H9 (cell line): Measurements from ENCODE around the gene RAB30. TPM values are rescaled to one million over a fixed set of nuclear protein-coding genes. Genes with fewer than 3 reads are reported as not detected.

Source experiments
- DNase-seq: peaks from one replicate; pipeline ENCODE4 v3.0.0-alpha.2; 2017
- H2AFZ ChIP-seq: one replicate; pipeline ENCODE4 v1.6.1; 2013; ENCODE audit warnings: mild to moderate bottlenecking, low read length, control low read depth, moderate library complexity
- H2AK5ac ChIP-seq: 2 replicates; pipeline ENCODE4 v1.6.1; 2013; ENCODE audit warnings: low read length, control low read depth, mixed read lengths; ENCODE audit not compliant: insufficient read length
- H2BK120ac ChIP-seq: one replicate; pipeline ENCODE4 v1.6.1; 2013; ENCODE audit warnings: low read depth, mild to moderate bottlenecking, low read length, control low read depth, inconsistent platforms; ENCODE audit not compliant: poor library complexity, severe bottlenecking
- H2BK12ac ChIP-seq: 2 replicates; pipeline ENCODE4 v1.6.1; 2013; ENCODE audit warnings: low read length, control low read depth, mixed read lengths, low read depth; ENCODE audit not compliant: insufficient read length
- H2BK15ac ChIP-seq: 2 replicates; pipeline ENCODE4 v1.6.1; 2013; ENCODE audit warnings: low read depth, low read length, control low read depth
- H2BK20ac ChIP-seq: one replicate; pipeline ENCODE4 v1.6.1; 2013; ENCODE audit warnings: low read depth, mild to moderate bottlenecking, low read length, control low read depth, inconsistent platforms; ENCODE audit not compliant: poor library complexity, severe bottlenecking
- H2BK5ac ChIP-seq: 2 replicates; pipeline ENCODE4 v1.6.1; 2013; ENCODE audit warnings: low read length, control low read depth, mixed read lengths; ENCODE audit not compliant: insufficient read length
- H3K14ac ChIP-seq: 2 replicates; pipeline ENCODE4 v1.6.1; 2013; ENCODE audit warnings: low read length, control low read depth; ENCODE audit not compliant: insufficient read depth
- H3K18ac ChIP-seq: 2 replicates; pipeline ENCODE4 v1.6.1; 2013; ENCODE audit warnings: low read depth, mild to moderate bottlenecking, mixed read lengths, low read length, control low read depth; ENCODE audit not compliant: insufficient read length
- H3K23ac ChIP-seq: 2 replicates; pipeline ENCODE4 v1.6.1; 2013; ENCODE audit warnings: low read length, control low read depth, mixed read lengths, low read depth; ENCODE audit not compliant: insufficient read length
- H3K23me2 ChIP-seq: 2 replicates; pipeline ENCODE4 v1.6.1; 2013; ENCODE audit warnings: low read depth, mild to moderate bottlenecking, mixed read lengths, low read length, control low read depth; ENCODE audit not compliant: insufficient read length, poor library complexity, severe bottlenecking
- H3K27ac ChIP-seq: 2 replicates; pipeline ENCODE4 v1.5.1; 2013; ENCODE audit warnings: low read length, control low read depth, mixed read lengths, low read depth; ENCODE audit not compliant: insufficient read length
- H3K27me3 ChIP-seq: 2 replicates; pipeline ENCODE4 v1.6.1; 2013; ENCODE audit warnings: low read length, control low read depth, inconsistent platforms; ENCODE audit not compliant: insufficient read depth
- H3K4ac ChIP-seq: 2 replicates; pipeline ENCODE4 v1.6.1; 2013; ENCODE audit warnings: low read depth, mild to moderate bottlenecking, control low read depth, inconsistent platforms, low read length, moderate library complexity
- H3K4me1 ChIP-seq: 2 replicates; pipeline ENCODE4 v1.6.1; 2013; ENCODE audit warnings: low read length, control low read depth, inconsistent platforms; ENCODE audit not compliant: insufficient read depth
- H3K4me2 ChIP-seq: 2 replicates; pipeline ENCODE4 v1.6.1; 2013; ENCODE audit warnings: low read length, control low read depth, mixed read lengths; ENCODE audit not compliant: insufficient read length, insufficient read depth
- H3K56ac ChIP-seq: 2 replicates; pipeline ENCODE4 v1.6.1; 2013; ENCODE audit warnings: low read depth, mild to moderate bottlenecking, mixed read lengths, low read length, control low read depth; ENCODE audit not compliant: insufficient read length
- H3K79me1 ChIP-seq: 2 replicates; pipeline ENCODE4 v1.6.1; 2013; ENCODE audit warnings: low read depth, mild to moderate bottlenecking, moderate library complexity, low read length, control low read depth, inconsistent platforms; ENCODE audit not compliant: insufficient read depth, poor library complexity, severe bottlenecking
- H3K79me2 ChIP-seq: 2 replicates; pipeline ENCODE4 v1.6.1; 2013; ENCODE audit warnings: low read length, control low read depth, inconsistent platforms; ENCODE audit not compliant: insufficient read depth
- H3K9ac ChIP-seq: 2 replicates; pipeline ENCODE4 v1.6.1; 2013; ENCODE audit warnings: low read length, control low read depth, mixed read lengths; ENCODE audit not compliant: insufficient read length; ENCODE audit errors: extremely low read depth
- H3K9me3 ChIP-seq: one replicate; pipeline ENCODE4 v1.6.1; 2013; ENCODE audit warnings: low read depth, low read length, inconsistent platforms; ENCODE audit not compliant: control insufficient read depth
- H3T11ph ChIP-seq: one replicate; pipeline ENCODE4 v1.6.1; 2013; ENCODE audit warnings: mild to moderate bottlenecking, low read length, control low read depth, inconsistent platforms
- H4K20me1 ChIP-seq: one replicate; pipeline ENCODE4 v1.6.1; 2013; ENCODE audit not compliant: control insufficient read depth, insufficient read length, insufficient read depth
- H4K5ac ChIP-seq: 2 replicates; pipeline ENCODE4 v1.6.1; 2013; ENCODE audit warnings: low read depth, mild to moderate bottlenecking, mixed read lengths, low read length, control low read depth; ENCODE audit not compliant: insufficient read length
- H4K8ac ChIP-seq: replicated peaks from 2 replicates; pipeline ENCODE4 v1.6.1; 2013; ENCODE audit warnings: low read length, control low read depth, mixed read lengths, low read depth; ENCODE audit not compliant: insufficient read length
- H4K91ac ChIP-seq: 2 replicates; pipeline ENCODE4 v1.6.1; 2013; ENCODE audit warnings: low read depth, mild to moderate bottlenecking, moderate library complexity, mixed read lengths, low read length, control low read depth; ENCODE audit not compliant: insufficient read length
- H3K27ac Mint-ChIP-seq, 3 experiments: 2 replicates in 2 of 3; 3 replicates in 1 of 3; pipeline ENCODE4 v1.8.0; 2020 to 2021; ENCODE audit warnings: mixed read lengths in 3 of 3, mild to moderate bottlenecking in 1 of 3, moderate library complexity in 1 of 3
- H3K27me3 Mint-ChIP-seq: 2 replicates; pipeline ENCODE4 v1.8.0; 2021; ENCODE audit warnings: low read depth, mild to moderate bottlenecking, moderate library complexity, mixed read lengths
- H3K36me3 Mint-ChIP-seq, 3 experiments: 2 replicates in 2 of 3; 3 replicates in 1 of 3; pipeline ENCODE4 v1.8.0; 2020 to 2021; ENCODE audit warnings: low read depth in 3 of 3, mixed read lengths in 3 of 3; ENCODE audit not compliant: insufficient read depth in 1 of 3
- H3K4me1 Mint-ChIP-seq, 2 experiments: 2 replicates each; pipeline ENCODE4 v1.8.0; 2020; ENCODE audit warnings: mixed read lengths in 2 of 2
- H3K4me3 Mint-ChIP-seq, 2 experiments: 2 replicates in 1 of 2; 3 replicates in 1 of 2; pipeline ENCODE4 v1.8.0; 2020 to 2021; ENCODE audit warnings: mild to moderate bottlenecking in 2 of 2, mixed read lengths in 2 of 2, moderate library complexity in 1 of 2
- H3K9me3 Mint-ChIP-seq, 2 experiments: 2 replicates in 1 of 2; 3 replicates in 1 of 2; pipeline ENCODE4 v1.8.0; 2020; ENCODE audit warnings: mild to moderate bottlenecking in 2 of 2, mixed read lengths in 2 of 2, moderate library complexity in 1 of 2
- CTCF ChIP-seq: fragments of 200-600 bp; sonication (generic); conservative IDR thresholded peaks from 3 replicates; pipeline ENCODE4 v1.8.0; 2021; ENCODE audit warnings: antibody characterized with exemption, mild to moderate bottlenecking
- total RNA-seq: library from RNA; stranded (reverse); gene quantifications from 2 replicates; pipeline ENCODE4 v1.2.1, GENCODE V29; 2021

The RAB30 gene
- total RNA-seq, 1 experiment from 2014 or later = 4.8 TPM

- no peak overlapping the region for H3K27ac ChIP-seq
- H4K5ac ChIP-seq = no peak overlapping the region
- H3K4me2 ChIP-seq = no peak overlapping the region
- no peaks in the 10 kb centered on the region for H3K23me2 ChIP-seq
- no peak overlapping the region for H4K8ac ChIP-seq
- H3K9ac ChIP-seq = no peak overlapping the region
- no peak overlapping the region for H2BK120ac ChIP-seq
- no peaks in the 10 kb centered on the region for H3K79me2 ChIP-seq
- H2AK5ac ChIP-seq = no peak overlapping the region
- no peak overlapping the region for H2BK5ac ChIP-seq
- no peak overlapping the region for H2AFZ ChIP-seq
- H3K27ac Mint-ChIP-seq = no peak overlapping the region
- H3K4me3 Mint-ChIP-seq = no peak overlapping the region
- H4K20me1 ChIP-seq = no peaks in the 10 kb centered on the region
- H3T11ph ChIP-seq = no peak overlapping the region
- peaks cover 6 to 7% of the 10 kb centered on the region in 2 experiments for H3K4me1 Mint-ChIP-seq
- no peak overlapping the region for H2BK15ac ChIP-seq
- H3K14ac ChIP-seq = no peak overlapping the region
- H2BK20ac ChIP-seq = no peak overlapping the region
- no peak overlapping the region for H3K56ac ChIP-seq
- TF ChIP-seq CTCF = no peak
- no peak overlapping the region for H3K18ac ChIP-seq
- H3K36me3 Mint-ChIP-seq = peaks cover 0 to 2% (median 0%) of the 10 kb centered on the region in 3 experiments; a peak in 2 of 7 replicates
- no peak overlapping the region for H3K4ac ChIP-seq
- no peaks in the 10 kb centered on the region for H3K79me1 ChIP-seq
- no peak overlapping the region for H3K23ac ChIP-seq
- no peak overlapping the region for H2BK12ac ChIP-seq
- no peaks in the 10 kb centered on the region for H3K27me3 Mint-ChIP-seq
- no peaks in the 10 kb centered on the region for H3K27me3 ChIP-seq
- peaks cover 5% of the 10 kb centered on the region for H3K4me1 ChIP-seq
- H4K91ac ChIP-seq = no peak overlapping the region
- H3K9me3 ChIP-seq = no peaks in the 10 kb centered on the region
- no peaks in the 10 kb centered on the region for H3K9me3 Mint-ChIP-seq
- DNase-seq = no peak
Observed at GRCh38 chr11:82979824-82980223, 91.9 kb downstream of the RAB30 start.
